ENCODE data around the gene ARRB2. TPM values are rescaled to one million over a fixed set of nuclear protein-coding genes. Genes with fewer than 3 reads are reported as not detected.

ARRB2 gene
- total RNA-seq, 1 experiment from 2014 or later: 75.3 TPM

- Mint-ChIP-seq H3K4me1 (no peaks in the 10 kb centered on the region), H3K27ac (no peak overlapping the region), H3K4me3 (no peak overlapping the region), H3K27me3 (ENCODE audit: low read depth) (no peaks in the 10 kb centered on the region), H3K36me3 (ENCODE audit: insufficient read depth in 1 of 3, low read depth in 3 of 3) (peaks cover 56 to 91% (median 90%) of the 10 kb centered on the region in 3 experiments), H3K9me3 (no peaks in the 10 kb centered on the region)
- no peak for TF ChIP-seq CTCF (conservative IDR thresholded peaks at IDR 0.05)
- Histone ChIP-seq H3K4me1 (ENCODE audit: insufficient read depth, low read length) (no peaks in the 10 kb centered on the region), H4K5ac (ENCODE audit: insufficient read length, low read depth, low read length) (no peak overlapping the region), H3K4me2 (ENCODE audit: insufficient read depth, insufficient read length, low read length) (no peak overlapping the region), H3K56ac (ENCODE audit: insufficient read length, low read depth, low read length) (no peak overlapping the region), H2BK5ac (ENCODE audit: insufficient read length, low read length) (no peak overlapping the region), H3K27ac (ENCODE audit: insufficient read length, low read depth, low read length) (no peak overlapping the region), H4K8ac (replicated peaks; ENCODE audit: insufficient read length, low read depth, low read length) (no peak overlapping the region), H3K18ac (ENCODE audit: insufficient read length, low read depth, low read length) (no peak overlapping the region), H3K14ac (ENCODE audit: insufficient read depth, low read length) (no peak overlapping the region), H3K4ac (ENCODE audit: low read depth, low read length) (no peak overlapping the region), H3K23ac (ENCODE audit: insufficient read length, low read depth, low read length) (no peak overlapping the region), H3K79me1 (ENCODE audit: insufficient read depth, low read depth, low read length, poor library complexity, severe bottlenecking) (no peaks in the 10 kb centered on the region), H2BK20ac (ENCODE audit: low read depth, low read length, poor library complexity, severe bottlenecking) (no peak overlapping the region), H3T11ph (ENCODE audit: low read length) (no peak overlapping the region), H2BK120ac (ENCODE audit: low read depth, low read length, poor library complexity, severe bottlenecking) (no peak overlapping the region), H2AK5ac (ENCODE audit: insufficient read length, low read length) (no peak overlapping the region), H4K20me1 (ENCODE audit: control insufficient read depth, insufficient read depth, insufficient read length) (no peaks in the 10 kb centered on the region), H4K91ac (ENCODE audit: insufficient read length, low read depth, low read length) (no peak overlapping the region), H2BK15ac (ENCODE audit: low read depth, low read length) (no peak overlapping the region), H3K79me2 (ENCODE audit: insufficient read depth, low read length) (no peaks in the 10 kb centered on the region), H3K9ac (ENCODE audit: extremely low read depth, insufficient read length, low read length) (no peak overlapping the region), H2BK12ac (ENCODE audit: insufficient read length, low read depth, low read length) (no peak overlapping the region), H3K9me3 (ENCODE audit: control insufficient read depth, low read depth, low read length) (no peaks in the 10 kb centered on the region), H3K23me2 (ENCODE audit: insufficient read length, low read depth, low read length, poor library complexity, severe bottlenecking) (no peaks in the 10 kb centered on the region), H3K27me3 (ENCODE audit: insufficient read depth, low read length) (no peaks in the 10 kb centered on the region), H2AFZ (ENCODE audit: low read length) (no peak overlapping the region)
- no CpG with 5 or more reads among the region's 14 CpGs for WGBS (ENCODE audit: extremely low coverage, insufficient read length, low lambda C conversion rate)
- DNase-seq: no peak
These were observed 31.9 kb upstream of the ARRB2 start for GRCh38 chr17:4678448-4679026.
